Measurements from ENCODE around the gene ZNF530.

The ZNF530 gene

GRCh38 chr19:57578487-57579205 is 21.0 kb upstream of the ZNF530 start, which contains the start of gene ZNF416:
Gene ZNF416, minus strand, starts transcription at chr19:57578911. Its CDS starts 207 bp downstream, at chr19:57578704.
- peak; percentile 99 for DNase-seq (ENCODE audit: extremely low spot score)
- POLR2A ChIA-PET: no interaction called here
- TF ChIP-seq, protein P1, sequence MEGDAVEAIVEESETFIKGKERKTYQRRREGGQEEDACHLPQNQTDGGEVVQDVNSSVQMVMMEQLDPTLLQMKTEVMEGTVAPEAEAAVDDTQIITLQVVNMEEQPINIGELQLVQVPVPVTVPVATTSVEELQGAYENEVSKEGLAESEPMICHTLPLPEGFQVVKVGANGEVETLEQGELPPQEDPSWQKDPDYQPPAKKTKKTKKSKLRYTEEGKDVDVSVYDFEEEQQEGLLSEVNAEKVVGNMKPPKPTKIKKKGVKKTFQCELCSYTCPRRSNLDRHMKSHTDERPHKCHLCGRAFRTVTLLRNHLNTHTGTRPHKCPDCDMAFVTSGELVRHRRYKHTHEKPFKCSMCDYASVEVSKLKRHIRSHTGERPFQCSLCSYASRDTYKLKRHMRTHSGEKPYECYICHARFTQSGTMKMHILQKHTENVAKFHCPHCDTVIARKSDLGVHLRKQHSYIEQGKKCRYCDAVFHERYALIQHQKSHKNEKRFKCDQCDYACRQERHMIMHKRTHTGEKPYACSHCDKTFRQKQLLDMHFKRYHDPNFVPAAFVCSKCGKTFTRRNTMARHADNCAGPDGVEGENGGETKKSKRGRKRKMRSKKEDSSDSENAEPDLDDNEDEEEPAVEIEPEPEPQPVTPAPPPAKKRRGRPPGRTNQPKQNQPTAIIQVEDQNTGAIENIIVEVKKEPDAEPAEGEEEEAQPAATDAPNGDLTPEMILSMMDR (IDR thresholded peaks at IDR 0.05; ENCODE audit: control extremely low read depth, extremely low read depth, low read depth, missing control alignments): peak; percentile 40
- CTCF ChIA-PET: no interaction called here

GRCh38 chr19:57583104-57583520 is 16.6 kb upstream of the ZNF530 start:
- ChIA-PET CTCF (interaction anchor here (1.4 kb wide), 1 partner anchor 314 kb away, joined by 3 read pairs; no protein-coding TSS in a partner anchor), POLR2A (no interaction called here)
- TF ChIP-seq, protein P1 (IDR thresholded peaks at IDR 0.05; ENCODE audit: control extremely low read depth, extremely low read depth, low read depth, missing control alignments): no peak
- no peak for DNase-seq (ENCODE audit: extremely low spot score)

- TF ChIP-seq, protein P1 (IDR thresholded peaks at IDR 0.05; ENCODE audit: control extremely low read depth, extremely low read depth, low read depth, missing control alignments): peak; percentile 44
- peak; percentile 96 for DNase-seq (ENCODE audit: extremely low spot score)
- ChIA-PET POLR2A (no interaction called here), CTCF (interaction anchor here (1.4 kb wide), 1 partner anchor 314 kb away, joined by 3 read pairs; no protein-coding TSS in a partner anchor)
Measured at GRCh38 chr19:57583521-57584416, 15.9 kb upstream of the ZNF530 start, which contains the start of gene ZIK1. Gene ZIK1, plus strand, starts transcription at chr19:57584145. Its CDS starts 212 bp downstream, at chr19:57584357.

GRCh38 chr19:57587529-57587928 is 12.2 kb upstream of the ZNF530 start:
- no peak for DNase-seq (ENCODE audit: extremely low spot score)
- TF ChIP-seq, protein P1 (IDR thresholded peaks at IDR 0.05; ENCODE audit: control extremely low read depth, extremely low read depth, low read depth, missing control alignments): no peak
- ChIA-PET CTCF (no interaction called here), POLR2A (no interaction called here)

DNA sequence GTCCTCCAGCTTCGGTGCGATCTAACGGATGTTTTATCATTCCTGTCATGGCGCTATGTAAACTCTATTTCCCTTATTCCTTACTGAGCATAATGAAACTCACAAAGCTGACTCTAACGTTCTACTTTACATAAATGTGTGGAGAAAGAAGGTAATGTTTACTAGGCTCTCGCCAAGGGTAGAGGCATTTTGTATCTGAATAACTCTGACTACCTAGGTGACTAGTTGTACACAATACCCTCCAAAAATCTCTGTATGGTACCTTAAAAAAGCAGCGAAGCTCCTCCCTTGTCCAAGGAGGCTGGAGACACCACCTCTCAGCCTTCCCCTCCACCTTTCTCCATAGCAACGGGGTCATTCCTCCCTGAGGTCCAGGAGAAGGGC is 316 bp upstream of the ZNF530 start:
- CTCF ChIA-PET: no interaction called here

GRCh38 chr19:57606931-57607330 is 7.2 kb downstream of the ZNF530 start:
- ChIA-PET CTCF (no interaction called here), POLR2A (no interaction called here)
- TF ChIP-seq, protein P1 (IDR thresholded peaks at IDR 0.05; ENCODE audit: control extremely low read depth, extremely low read depth, low read depth, missing control alignments): no peak
- DNase-seq (ENCODE audit: extremely low spot score): no peak

More for the DNA sequence above, 316 bp upstream of the ZNF530 start:
- POLR2A ChIA-PET: no interaction called here
- DNase-seq (ENCODE audit: extremely low spot score): no peak
- TF ChIP-seq, protein P1 (IDR thresholded peaks at IDR 0.05; ENCODE audit: control extremely low read depth, extremely low read depth, low read depth, missing control alignments): no peak

Data from GM10248 (cell line).